Parathyroid adenoma (tissue), 2 donors: Measurements from ENCODE around the gene FARS2.

Experiments used
- H2AFZ ChIP-seq: fragments of 300-600 bp; sonication (generic); one replicate; pipeline ENCODE4 v1.7.0; 2017; ENCODE audit warnings: antibody characterized with exemption, mild to moderate bottlenecking
- H3K27ac ChIP-seq: fragments of 300-600 bp; sonication (generic); one replicate; pipeline ENCODE4 v1.7.0; 2017
- H3K27me3 ChIP-seq: fragments of 300-600 bp; sonication (generic); one replicate; pipeline ENCODE4 v1.7.0; 2017; ENCODE audit warnings: low read length; ENCODE audit not compliant: control insufficient read depth, insufficient read depth
- H3K36me3 ChIP-seq: fragments of 300-600 bp; sonication (generic); one replicate; pipeline ENCODE4 v1.7.0; 2017; ENCODE audit warnings: low read length; ENCODE audit not compliant: control insufficient read depth, insufficient read depth
- H3K4me1 ChIP-seq: fragments of 300-600 bp; sonication (generic); one replicate; pipeline ENCODE4 v1.7.0; 2017; ENCODE audit warnings: control low read depth
- H3K4me2 ChIP-seq: fragments of 300-600 bp; sonication (generic); one replicate; pipeline ENCODE4 v1.7.0; 2017; ENCODE audit warnings: low read length
- H3K4me3 ChIP-seq: fragments of 300-600 bp; sonication (generic); one replicate; pipeline ENCODE4 v1.7.0; 2017; ENCODE audit warnings: low read depth, low read length
- H3K79me2 ChIP-seq: fragments of 300-600 bp; sonication (generic); one replicate; pipeline ENCODE4 v1.7.0; 2017; ENCODE audit warnings: control low read depth
- H3K9ac ChIP-seq: fragments of 300-600 bp; sonication (generic); one replicate; pipeline ENCODE4 v1.7.0; 2017; ENCODE audit warnings: mild to moderate bottlenecking
- H3K9me3 ChIP-seq: fragments of 300-600 bp; sonication (generic); one replicate; pipeline ENCODE4 v1.7.0; 2017; ENCODE audit warnings: low read length; ENCODE audit not compliant: control insufficient read depth
- TF ChIP-seq, protein P1 (sequence below): fragments of 300-600 bp; sonication (generic); IDR thresholded peaks from one replicate; pipeline ENCODE4 v1.7.0; 2017; ENCODE audit warnings: antibody characterized with exemption, mild to moderate bottlenecking
- donor health status: primary hyperparathyroidism.

FARS2 gene

DNA sequence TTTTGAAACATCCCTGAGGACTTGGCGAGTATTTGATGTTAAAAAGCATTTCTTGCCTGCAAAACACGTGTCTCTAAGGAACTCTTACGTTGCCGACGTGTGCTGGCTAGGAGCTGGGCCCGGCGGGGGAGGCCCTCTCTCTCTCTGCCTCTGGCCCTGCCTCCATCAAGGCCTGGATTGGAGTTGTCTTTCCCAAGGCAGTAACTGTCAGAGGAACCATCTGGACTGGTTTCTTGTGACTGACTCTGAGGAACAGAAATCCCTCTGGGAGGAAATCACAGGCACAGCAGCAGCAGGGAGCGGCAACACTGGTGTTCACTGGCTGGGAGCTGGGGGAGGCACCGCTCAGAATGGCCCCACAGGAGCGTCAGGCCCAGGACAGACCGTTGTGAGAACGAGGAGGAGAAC is 501.3 kb downstream of the FARS2 start:
- Histone ChIP-seq H3K4me2 (no peak overlapping the region), H3K27me3 (no peaks in the 10 kb centered on the region), H3K9me3 (no peaks in the 10 kb centered on the region), H2AFZ (no peak overlapping the region), H3K4me3 (no peak overlapping the region), H3K9ac (no peak overlapping the region), H3K79me2 (no peaks in the 10 kb centered on the region), H3K27ac (no peak overlapping the region), H3K36me3 (no peaks in the 10 kb centered on the region), H3K4me1 (no peaks in the 10 kb centered on the region)
- TF ChIP-seq, protein P1, sequence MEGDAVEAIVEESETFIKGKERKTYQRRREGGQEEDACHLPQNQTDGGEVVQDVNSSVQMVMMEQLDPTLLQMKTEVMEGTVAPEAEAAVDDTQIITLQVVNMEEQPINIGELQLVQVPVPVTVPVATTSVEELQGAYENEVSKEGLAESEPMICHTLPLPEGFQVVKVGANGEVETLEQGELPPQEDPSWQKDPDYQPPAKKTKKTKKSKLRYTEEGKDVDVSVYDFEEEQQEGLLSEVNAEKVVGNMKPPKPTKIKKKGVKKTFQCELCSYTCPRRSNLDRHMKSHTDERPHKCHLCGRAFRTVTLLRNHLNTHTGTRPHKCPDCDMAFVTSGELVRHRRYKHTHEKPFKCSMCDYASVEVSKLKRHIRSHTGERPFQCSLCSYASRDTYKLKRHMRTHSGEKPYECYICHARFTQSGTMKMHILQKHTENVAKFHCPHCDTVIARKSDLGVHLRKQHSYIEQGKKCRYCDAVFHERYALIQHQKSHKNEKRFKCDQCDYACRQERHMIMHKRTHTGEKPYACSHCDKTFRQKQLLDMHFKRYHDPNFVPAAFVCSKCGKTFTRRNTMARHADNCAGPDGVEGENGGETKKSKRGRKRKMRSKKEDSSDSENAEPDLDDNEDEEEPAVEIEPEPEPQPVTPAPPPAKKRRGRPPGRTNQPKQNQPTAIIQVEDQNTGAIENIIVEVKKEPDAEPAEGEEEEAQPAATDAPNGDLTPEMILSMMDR: no peak

DNA sequence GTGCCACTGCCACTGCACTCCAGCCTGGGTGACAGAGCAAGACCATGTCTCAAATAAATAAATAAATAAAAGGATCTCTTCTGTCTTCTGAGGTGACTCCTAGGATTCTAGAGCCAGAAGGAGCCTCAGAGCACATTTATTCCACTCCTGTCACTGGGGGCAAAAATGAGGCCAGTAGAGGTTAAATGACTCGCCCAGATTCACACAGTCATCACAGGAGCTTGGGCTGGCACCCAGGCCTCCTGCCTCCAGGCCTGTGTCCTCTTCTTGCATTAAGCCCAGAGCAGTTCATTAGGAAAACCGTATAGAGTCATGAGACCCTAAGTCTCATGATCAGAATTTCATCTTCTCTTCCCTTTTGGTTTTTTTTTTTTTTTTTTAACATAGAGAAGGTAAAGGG is 502.1 kb downstream of the FARS2 start:
- H3K9ac ChIP-seq: no peak overlapping the region
- TF ChIP-seq, protein P1: no peak
- no peaks in the 10 kb centered on the region for H3K36me3 ChIP-seq
- no peak overlapping the region for H2AFZ ChIP-seq
- no peaks in the 10 kb centered on the region for H3K4me1 ChIP-seq
- H3K27me3 ChIP-seq: no peaks in the 10 kb centered on the region
- no peak overlapping the region for H3K4me2 ChIP-seq
- H3K9me3 ChIP-seq: no peaks in the 10 kb centered on the region
- H3K79me2 ChIP-seq: no peaks in the 10 kb centered on the region
- H3K4me3 ChIP-seq: no peak overlapping the region
- no peak overlapping the region for H3K27ac ChIP-seq

DNA sequence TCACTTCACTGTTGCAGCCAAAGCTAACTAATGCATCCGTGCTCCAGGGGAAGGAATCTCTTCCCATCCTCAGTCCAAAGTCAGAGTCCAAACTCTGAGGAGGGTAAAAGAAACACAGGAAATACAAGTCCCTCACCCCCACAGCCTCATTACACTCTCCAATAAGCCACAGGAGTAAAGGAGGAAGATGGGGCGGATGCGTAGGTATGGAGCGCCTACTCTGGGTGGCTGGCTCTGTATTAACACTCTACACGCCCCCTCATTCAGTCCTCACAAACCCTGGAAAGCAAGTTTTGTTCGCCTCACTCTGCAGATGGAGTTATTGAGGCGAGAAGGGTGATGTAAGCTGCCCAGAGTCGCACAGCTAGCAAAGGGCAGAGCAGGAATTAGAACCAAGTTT is 502.6 kb downstream of the FARS2 start:
- H3K36me3 ChIP-seq: no peaks in the 10 kb centered on the region
- H3K27ac ChIP-seq: no peak overlapping the region
- H3K4me1 ChIP-seq: no peaks in the 10 kb centered on the region
- H3K79me2 ChIP-seq: no peaks in the 10 kb centered on the region
- H3K9ac ChIP-seq: no peak overlapping the region
- no peak overlapping the region for H3K4me2 ChIP-seq
- no peak overlapping the region for H2AFZ ChIP-seq
- no peaks in the 10 kb centered on the region for H3K27me3 ChIP-seq
- H3K4me3 ChIP-seq: no peak overlapping the region
- no peaks in the 10 kb centered on the region for H3K9me3 ChIP-seq
- TF ChIP-seq, protein P1: no peak

DNA sequence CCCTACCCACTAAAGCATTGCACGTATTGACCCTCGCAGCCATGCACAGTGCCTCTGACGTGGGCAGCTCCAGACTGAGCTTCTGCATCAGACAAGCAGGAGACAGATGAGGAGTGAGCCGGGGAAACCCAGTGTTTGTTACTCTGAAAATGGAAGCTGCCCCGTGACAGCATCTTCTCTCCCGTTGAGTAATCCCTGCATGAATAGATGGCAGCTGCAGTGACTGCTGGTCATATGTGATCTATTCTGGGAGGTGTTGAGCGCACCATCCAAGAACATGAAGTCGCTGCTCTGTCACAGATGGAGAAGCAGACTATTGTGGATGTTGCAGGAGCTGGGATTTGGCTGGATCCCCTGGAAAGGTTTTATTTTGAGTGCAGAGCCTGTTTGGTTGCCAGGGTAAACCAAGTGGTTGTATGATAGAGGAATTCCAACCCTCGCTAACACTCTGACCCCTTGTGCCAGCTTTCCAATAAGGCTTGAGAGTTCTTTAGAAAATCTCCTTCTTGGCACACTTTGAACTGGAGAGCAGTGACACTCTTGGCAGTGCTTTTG is 503.2 kb downstream of the FARS2 start:
- H3K36me3 ChIP-seq: no peaks in the 10 kb centered on the region
- no peaks in the 10 kb centered on the region for H3K27me3 ChIP-seq
- no peak overlapping the region for H3K9ac ChIP-seq
- H3K4me3 ChIP-seq: no peak overlapping the region
- H3K4me2 ChIP-seq: no peak overlapping the region
- TF ChIP-seq, protein P1: no peak
- no peaks in the 10 kb centered on the region for H3K9me3 ChIP-seq
- H3K27ac ChIP-seq: no peak overlapping the region
- H3K79me2 ChIP-seq: no peaks in the 10 kb centered on the region
- no peak overlapping the region for H2AFZ ChIP-seq
- H3K4me1 ChIP-seq: no peaks in the 10 kb centered on the region

DNA sequence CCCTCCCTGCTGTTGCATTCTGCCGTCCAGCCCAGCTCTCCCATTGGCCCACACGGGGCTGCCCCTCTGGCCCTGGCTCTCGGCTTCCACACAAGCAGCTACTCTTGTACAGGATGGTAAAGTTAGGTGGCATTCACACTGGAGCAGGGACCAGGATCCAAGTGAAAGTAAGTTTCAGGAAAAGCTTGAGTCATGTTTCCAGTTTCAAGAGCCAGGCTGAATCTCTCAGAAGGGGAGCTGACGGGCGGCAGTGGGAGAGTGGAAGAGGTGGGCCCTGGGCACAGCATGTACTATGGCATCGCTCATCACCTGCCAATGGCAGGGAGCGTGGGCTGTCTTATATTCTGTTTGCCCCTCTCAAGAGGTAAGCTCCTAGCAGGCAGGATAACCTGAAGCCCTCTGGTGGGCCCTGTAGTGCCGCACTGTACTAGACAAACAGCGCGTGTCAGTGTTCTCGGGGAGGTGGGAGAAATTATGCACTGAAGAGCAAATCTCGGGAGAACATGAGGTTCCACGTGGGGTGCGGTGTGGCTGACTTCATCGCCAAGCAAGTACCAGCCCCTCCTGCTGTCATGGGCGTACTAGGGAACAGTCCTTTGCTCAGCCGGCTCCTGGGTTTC is 503.9 kb downstream of the FARS2 start:
- H3K36me3 ChIP-seq: no peaks in the 10 kb centered on the region
- H3K9ac ChIP-seq: no peak overlapping the region
- H3K4me3 ChIP-seq: no peak overlapping the region
- H3K27me3 ChIP-seq: no peaks in the 10 kb centered on the region
- no peaks in the 10 kb centered on the region for H3K9me3 ChIP-seq
- no peak overlapping the region for H2AFZ ChIP-seq
- H3K79me2 ChIP-seq: no peaks in the 10 kb centered on the region
- no peak overlapping the region for H3K4me2 ChIP-seq
- no peaks in the 10 kb centered on the region for H3K4me1 ChIP-seq
- TF ChIP-seq, protein P1: no peak
- H3K27ac ChIP-seq: no peak overlapping the region
